Lower leg skin (tissue), 4 donors: ENCODE data around the gene NME1. TPM values are rescaled to one million over a fixed set of nuclear protein-coding genes. Genes with fewer than 3 reads are reported as not detected.
"Not testable (repeated sequence)": the region's sequence is repeated elsewhere in the genome, so short reads cannot be mapped to it uniquely, and the experiment has no call there.

Experiments used
- DNase-seq, 2 donors: peaks; one replicate each; pipeline ENCODE4 v3.0.0-alpha.2; 2019; ENCODE audit warnings: low spot score in 2 of 2
- H3K4me3 ChIP-seq: fragments of 200-600 bp; sonication (generic); 2 replicates; pipeline ENCODE4 v1.5.1; 2017; ENCODE audit warnings: mild to moderate bottlenecking, low read depth; ENCODE audit not compliant: poor library complexity, severe bottlenecking
- POLR2A ChIP-seq, 2 donors: fragments of 450-650 bp; IDR thresholded peaks; one replicate each; pipeline ENCODE4 v1.6.1; 2016 to 2017; ENCODE audit warnings: antibody characterized with exemption in 2 of 2, mild to moderate bottlenecking in 1 of 2, moderate library complexity in 1 of 2
- WGBS, 2 donors: methylation state at CpG; one replicate each; pipeline ENCODE4 v1.1.5; 2018; 5-methylcytosine and 5-hydroxymethylcytosine counted together
- intact Hi-C: fragments of 100-400 bp; cut with DNase I; formaldehyde crosslinking; loops from one replicate; pipeline ENCODE4 v1.15.0; 2023; ENCODE audit warnings: low total_unique reads
- total RNA-seq, 4 donors: library from RNA; depleted of rRNA; stranded (reverse); fragments of >200 nt; gene quantifications; one replicate each; pipeline ENCODE4 v1.1.0, GENCODE V29; 2016
- TF ChIP-seq, protein P1 (sequence below), 3 donors: fragments of 450-650 bp; IDR thresholded peaks; one replicate each; pipeline ENCODE4 v1.5.1; 2016; ENCODE audit warnings: antibody characterized with exemption in 3 of 3, mild to moderate bottlenecking in 3 of 3, moderate library complexity in 2 of 3

The NME1 gene
- total RNA-seq, 4 donors from 2014 or later = 18.1 to 42.8 (median 27.0) TPM

DNA sequence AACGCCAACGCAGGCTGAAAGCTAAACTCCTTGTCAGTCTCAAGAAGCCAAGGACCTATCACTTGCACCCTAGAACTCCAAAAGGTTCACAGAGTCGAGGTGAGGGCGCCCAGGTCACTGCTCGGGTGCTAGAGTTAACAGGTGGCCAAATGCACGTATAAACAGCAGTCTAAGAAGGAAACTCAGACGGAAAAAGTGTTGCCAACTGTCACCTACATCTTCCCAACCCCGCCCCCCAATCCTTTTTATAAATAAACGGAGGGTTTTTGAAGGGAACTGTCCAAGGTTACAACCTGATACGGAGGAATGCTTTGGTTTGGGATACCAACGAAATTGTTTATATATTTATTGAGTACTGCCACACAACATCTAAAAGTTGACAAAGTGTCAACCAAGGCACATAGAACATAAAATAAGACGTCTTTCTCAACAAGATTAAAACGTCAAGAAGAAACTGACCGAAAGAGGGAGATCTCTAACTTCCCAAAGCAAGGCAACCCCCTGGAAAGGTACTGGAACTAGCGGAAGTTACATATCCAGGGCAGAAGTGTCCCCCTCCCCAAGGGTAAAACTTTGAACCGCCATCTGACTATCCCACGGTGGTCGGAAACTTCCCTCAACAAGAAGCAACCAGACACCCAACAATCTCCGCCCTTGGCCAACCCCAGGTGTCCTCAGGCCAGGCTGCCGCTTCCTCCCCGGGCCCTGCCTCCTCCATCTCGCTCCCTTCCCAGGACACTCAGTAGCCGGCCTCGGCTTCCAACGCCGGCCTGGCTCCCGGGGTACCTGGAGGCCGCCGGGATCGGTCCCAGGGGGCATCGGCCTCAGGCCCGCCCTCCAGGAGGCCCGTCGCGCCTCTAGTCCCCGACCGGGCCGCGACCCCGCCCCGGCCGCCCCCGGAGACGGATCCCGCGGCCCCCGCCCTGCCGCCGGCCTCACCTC, 33.7 kb upstream of the NME1 start:
- peak overlapping the region; percentile 98 for H3K4me3 ChIP-seq
- TF ChIP-seq, protein P1, sequence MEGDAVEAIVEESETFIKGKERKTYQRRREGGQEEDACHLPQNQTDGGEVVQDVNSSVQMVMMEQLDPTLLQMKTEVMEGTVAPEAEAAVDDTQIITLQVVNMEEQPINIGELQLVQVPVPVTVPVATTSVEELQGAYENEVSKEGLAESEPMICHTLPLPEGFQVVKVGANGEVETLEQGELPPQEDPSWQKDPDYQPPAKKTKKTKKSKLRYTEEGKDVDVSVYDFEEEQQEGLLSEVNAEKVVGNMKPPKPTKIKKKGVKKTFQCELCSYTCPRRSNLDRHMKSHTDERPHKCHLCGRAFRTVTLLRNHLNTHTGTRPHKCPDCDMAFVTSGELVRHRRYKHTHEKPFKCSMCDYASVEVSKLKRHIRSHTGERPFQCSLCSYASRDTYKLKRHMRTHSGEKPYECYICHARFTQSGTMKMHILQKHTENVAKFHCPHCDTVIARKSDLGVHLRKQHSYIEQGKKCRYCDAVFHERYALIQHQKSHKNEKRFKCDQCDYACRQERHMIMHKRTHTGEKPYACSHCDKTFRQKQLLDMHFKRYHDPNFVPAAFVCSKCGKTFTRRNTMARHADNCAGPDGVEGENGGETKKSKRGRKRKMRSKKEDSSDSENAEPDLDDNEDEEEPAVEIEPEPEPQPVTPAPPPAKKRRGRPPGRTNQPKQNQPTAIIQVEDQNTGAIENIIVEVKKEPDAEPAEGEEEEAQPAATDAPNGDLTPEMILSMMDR (IDR thresholded peaks at IDR 0.05) = no peak
- no peak for TF ChIP-seq POLR2A (IDR thresholded peaks at IDR 0.05)
- WGBS, 2 donors = 1 to 2% methylated on average over 29 to 35 of the region's 49 CpGs
- intact Hi-C loops = no loop called here
- DNase-seq = peak; percentile 44 to 93

DNA sequence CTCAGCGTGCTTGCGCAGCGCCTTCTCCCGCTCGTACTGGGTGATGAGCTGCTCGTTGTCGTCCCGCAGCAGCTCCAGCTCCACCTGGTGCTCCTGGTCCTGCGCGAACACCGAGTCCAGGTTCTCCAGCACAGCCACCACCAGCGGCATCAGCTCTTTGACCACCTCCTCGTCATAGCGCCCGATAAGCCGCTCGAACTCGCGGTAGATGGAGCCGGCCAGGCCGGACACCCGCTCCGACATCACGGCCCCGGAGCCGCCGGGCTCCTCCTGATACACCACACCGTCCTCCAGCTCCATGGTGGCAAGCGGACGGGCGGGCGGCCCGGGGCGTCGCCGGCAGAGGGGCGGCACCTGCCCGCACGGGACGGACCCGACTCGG, 33.0 kb upstream of the NME1 start:
- no peak for DNase-seq
- TF ChIP-seq, protein P1 (IDR thresholded peaks at IDR 0.05) = no peak
- no peak for TF ChIP-seq POLR2A (IDR thresholded peaks at IDR 0.05)
- intact Hi-C loops = no loop called here

DNA sequence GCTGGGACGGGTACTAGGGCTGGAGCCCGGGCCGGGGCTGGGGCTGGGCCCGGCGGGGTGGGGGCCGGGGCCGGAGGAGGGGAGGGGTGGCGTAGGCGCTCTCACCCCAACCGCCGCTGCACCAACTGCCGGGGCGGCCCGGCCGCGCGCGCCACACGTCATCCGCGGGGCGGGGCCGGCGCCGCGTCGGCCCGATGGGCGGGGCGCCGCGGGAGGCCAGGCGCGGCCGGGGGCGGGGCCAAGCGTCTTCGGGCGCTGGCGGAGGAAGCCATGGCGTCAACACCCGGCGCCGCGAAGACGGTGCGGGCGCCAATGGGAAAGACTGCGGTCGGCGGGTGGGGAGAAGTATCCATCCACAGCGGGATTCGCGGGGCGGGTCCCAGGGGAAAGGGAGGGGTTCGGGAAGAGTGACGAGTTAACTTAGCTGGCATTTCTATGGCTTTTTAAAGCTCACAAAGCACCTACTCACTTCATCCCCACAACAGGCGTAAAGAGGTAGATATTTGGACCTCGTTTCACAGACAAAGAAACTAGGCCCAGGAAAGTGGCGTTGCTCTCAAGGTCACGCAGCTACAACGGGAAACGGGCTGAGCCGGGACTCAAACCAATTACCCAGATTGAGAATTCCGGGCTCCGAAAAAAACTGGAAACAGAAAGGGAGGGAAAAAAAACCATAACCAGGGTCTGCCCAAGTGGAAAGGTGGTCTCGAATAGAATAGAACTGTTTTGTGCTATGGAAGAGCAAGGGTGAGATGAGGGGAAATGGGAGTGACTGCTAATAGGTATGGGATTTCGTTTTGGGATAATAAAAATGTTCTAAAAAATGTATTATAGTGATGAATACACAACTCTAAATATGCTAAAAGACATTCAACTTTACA, 32.4 kb upstream of the NME1 start, which contains the start of gene SPAG9:
SPAG9 (minus strand) TSS at position 130 of the 881 bp plus-strand sequence. CDS start 212 bp downstream, outside the sequence.
- peak; percentile 96 to 99 for DNase-seq
- H3K4me3 ChIP-seq = peak within 1 kb of the TSS; percentile 98
- WGBS, 2 donors = 0% methylated on average over 18 to 45 of the region's 68 CpGs
- TF ChIP-seq, protein P1 (IDR thresholded peaks at IDR 0.05) = no peak
- peak in 1 of 2 donors; percentile 68 for TF ChIP-seq POLR2A (IDR thresholded peaks at IDR 0.05)
- intact Hi-C loops = no loop called here

More for the DNA sequence above, 33.0 kb upstream of the NME1 start:
- 0 to 1% methylated on average over 19 to 23 of the region's 42 CpGs for WGBS, 2 donors
- peak overlapping the region; percentile 98 for H3K4me3 ChIP-seq

DNA sequence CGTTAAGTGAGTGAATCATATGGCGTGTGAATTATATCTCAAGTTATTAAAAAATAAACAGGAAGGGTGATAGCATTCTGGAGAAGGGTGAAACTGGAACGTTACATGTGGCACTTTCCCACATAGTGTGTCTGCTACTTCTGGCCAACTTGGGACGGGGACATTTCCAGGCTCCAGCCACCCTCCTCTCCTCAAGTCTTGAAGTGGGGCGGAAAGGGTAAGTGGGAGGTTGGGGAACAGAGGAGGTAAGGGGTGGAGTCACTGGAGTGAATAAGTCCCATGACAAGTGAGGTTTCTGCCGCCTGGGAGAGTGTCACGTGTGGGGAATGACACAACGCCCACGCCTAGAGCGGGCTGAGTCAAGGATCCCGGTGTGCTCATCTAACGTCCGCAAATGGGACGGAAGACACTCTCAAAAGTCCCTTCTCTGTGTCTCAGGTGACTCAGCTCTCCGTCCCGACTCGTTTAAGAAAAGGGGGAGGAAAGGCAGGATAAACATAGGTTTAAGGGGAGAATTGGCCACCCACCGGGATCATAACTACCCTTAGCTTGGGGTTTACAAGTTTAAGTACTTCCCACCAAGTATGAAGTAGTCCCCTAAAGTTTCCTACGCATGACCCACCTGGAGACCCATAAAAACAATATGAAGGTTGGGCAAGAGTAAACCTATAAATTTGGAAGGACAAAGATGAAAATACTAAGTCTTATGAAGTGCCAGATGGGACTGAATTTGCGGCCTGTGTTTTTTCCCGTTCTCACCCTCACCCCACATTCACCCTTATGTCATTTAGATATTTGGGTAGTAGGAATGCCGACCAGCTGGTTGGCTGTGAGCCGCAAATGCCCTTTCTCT, 31.5 kb upstream of the NME1 start:
- peak in 1 of 2 donors; percentile 83 for TF ChIP-seq POLR2A (IDR thresholded peaks at IDR 0.05)
- TF ChIP-seq, protein P1 (IDR thresholded peaks at IDR 0.05) = no peak
- H3K4me3 ChIP-seq = no peak overlapping the region

DNA sequence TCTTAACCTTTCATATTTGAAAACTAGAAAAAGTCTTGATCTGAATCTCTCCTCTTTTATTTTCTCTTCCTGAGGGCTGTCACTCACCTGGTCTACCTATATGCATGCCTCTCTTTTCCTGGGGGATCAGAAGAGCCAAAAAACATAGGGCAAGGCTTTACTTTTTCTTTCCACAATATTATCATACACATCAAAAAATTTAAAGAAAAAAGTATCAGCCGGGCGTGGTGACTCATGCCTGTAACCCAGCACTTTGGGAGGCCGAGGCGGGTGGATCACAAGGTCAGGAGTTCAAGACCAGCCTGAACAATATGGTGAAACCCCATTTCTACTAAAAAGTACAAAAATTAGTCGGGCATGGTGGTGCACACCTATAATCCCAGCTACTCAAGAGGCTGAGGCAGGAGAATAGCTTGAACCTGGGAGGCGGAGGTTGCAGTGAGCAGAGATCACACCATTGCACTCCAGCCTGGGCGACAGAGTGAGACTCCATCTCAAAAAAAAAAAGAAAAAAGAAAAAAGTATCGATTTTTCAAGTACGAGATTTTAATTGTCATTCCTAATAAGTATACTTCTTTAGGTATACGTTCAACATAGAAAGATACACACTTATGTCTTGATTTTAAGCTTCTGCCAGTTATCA, 30.8 kb upstream of the NME1 start:
- 78 to 79% methylated on average over 10 of the region's 10 CpGs for WGBS, 2 donors

More for the DNA sequence above, 31.5 kb upstream of the NME1 start:
- intact Hi-C loops = no loop called here
- 9 to 10% methylated on average over 23 of the region's 23 CpGs for WGBS, 2 donors
- DNase-seq = peak; percentile 97 to 99

More for the DNA sequence above, 30.8 kb upstream of the NME1 start:
- H3K4me3 ChIP-seq, intact Hi-C loops, DNase-seq: not testable (repeated sequence)
